Measurements from ENCODE around the gene GRAMD1A. TPM values are rescaled to one million over a fixed set of nuclear protein-coding genes. Genes with fewer than 3 reads are reported as not detected.
"Not testable (repeated sequence)": the region's sequence is repeated elsewhere in the genome, so short reads cannot be mapped to it uniquely, and the experiment has no call there.

GRAMD1A gene
- total RNA-seq, 2 experiments from 2014 or later = 221 to 229 TPM

DNA sequence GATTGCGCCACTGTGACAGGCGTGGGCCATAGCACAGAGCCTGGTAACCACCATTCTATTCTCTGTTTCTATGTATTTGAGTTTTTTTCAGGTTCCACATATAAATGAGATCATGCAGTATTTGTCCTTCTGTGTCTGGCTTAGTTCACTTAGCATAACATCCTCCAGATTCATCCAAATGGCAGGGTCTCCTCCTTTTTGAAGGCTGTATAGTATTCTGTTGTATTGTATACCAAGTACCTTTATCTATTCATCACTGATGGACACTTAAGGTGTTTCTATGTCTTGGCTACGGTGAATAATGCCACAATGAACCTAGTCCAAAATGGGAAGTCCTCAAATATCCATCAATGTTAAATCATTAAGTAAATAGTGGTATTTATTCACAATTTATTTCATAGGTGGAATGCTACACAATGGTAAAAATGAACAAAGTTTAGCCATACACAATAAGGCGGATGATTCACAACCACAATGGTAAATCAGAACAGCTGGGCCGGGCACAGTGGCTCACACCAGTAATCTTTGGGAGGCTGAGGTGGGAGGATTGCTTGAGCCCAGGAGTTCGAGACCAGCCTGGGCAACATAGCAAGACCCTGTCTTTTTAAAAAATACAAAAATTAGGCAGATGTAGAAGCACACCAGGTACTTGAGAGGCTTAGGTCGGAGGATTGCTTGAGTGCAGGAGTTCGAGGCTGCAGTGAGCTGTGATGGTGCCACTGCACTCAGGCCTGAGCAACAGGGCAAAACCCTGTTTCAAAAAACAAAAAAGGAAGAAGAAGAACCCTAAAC lies 8.4 kb upstream of the GRAMD1A start:
- POLR2A ChIA-PET = interaction anchor here (0.7 to 1.3 kb wide), 4 partner anchors 15 to 40 kb away, joined by 3 to 6 read pairs (median 4); no protein-coding TSS in a partner anchor
- H3K4me3 Mint-ChIP-seq = no peak overlapping the region

DNA sequence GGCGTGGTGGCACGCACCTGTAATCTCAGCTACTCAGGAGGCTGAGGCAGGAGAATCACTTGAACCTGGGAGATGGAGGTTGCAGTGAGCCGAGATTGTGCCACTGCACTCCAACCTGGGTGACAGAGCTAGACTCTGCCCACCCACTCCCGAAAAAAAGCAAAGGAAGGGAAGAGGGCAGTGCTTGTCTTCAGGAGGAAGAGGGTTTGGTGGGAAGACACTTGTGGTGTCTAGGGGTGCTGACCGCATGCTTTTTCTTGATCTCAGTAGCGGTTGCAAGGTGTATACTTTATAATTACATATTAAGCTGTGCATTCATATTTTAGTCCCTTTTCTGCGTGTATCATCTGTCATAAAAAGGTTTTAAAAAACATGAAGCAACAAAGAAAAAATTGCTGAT lies 7.5 kb upstream of the GRAMD1A start:
- H3K27me3 Mint-ChIP-seq; H3K27me3 ChIP-seq (ENCODE audit: control insufficient read depth in 1 of 2, insufficient read depth in 2 of 2, low read length in 2 of 2); CTCF ChIA-PET; H3K4me3 ChIP-seq (ENCODE audit: low read length); H3K36me3 ChIP-seq (ENCODE audit: insufficient read depth, low read length); H3K9me3 Mint-ChIP-seq; intact Hi-C loops (cut with DNase I, micrococcal nuclease); H3K36me3 Mint-ChIP-seq (ENCODE audit: low read depth); H3K9me3 ChIP-seq (ENCODE audit: control insufficient read depth in 1 of 2, insufficient read depth in 1 of 2, low read length in 2 of 2); ATAC-seq (ENCODE audit: poor library complexity); H3K27ac ChIP-seq (ENCODE audit: low read depth in 1 of 2, low read length in 2 of 2): not testable (repeated sequence)
- H3K4me1 ChIP-seq (ENCODE audit: insufficient read depth, low read length) = peaks cover 37% of the 10 kb centered on the region
- POLR2A ChIA-PET = interaction anchor here (0.7 to 0.8 kb wide), 3 partner anchors 9 to 22 kb away, joined by 3 to 6 read pairs (median 6); no protein-coding TSS in a partner anchor
- H3K4me3 Mint-ChIP-seq = peak overlapping the region; percentile 74
- peak in 3 of 14 experiments; percentile 39 to 46 (median 46) for DNase-seq
- H3K4me1 Mint-ChIP-seq (ENCODE audit: low read depth) = peaks cover 60% of the 10 kb centered on the region
- H3K27ac Mint-ChIP-seq = peak overlapping the region; percentile 63

More for the DNA sequence above, 8.4 kb upstream of the GRAMD1A start:
- TF ChIP-seq CTCF (IDR thresholded peaks at IDR 0.05) = no peak
- Mint-ChIP-seq H3K36me3 (ENCODE audit: low read depth) (no peaks in the 10 kb centered on the region), H3K4me1 (ENCODE audit: low read depth) (peaks cover 52% of the 10 kb centered on the region), H3K27me3 (no peaks in the 10 kb centered on the region), H3K9me3 (no peaks in the 10 kb centered on the region), H3K27ac (peak overlapping the region; percentile 63)
- peaks cover 0 to 7% of the 10 kb centered on the region in 2 experiments for H3K9me3 ChIP-seq (ENCODE audit: control insufficient read depth in 1 of 2, insufficient read depth in 1 of 2, low read length in 2 of 2)
- CTCF ChIA-PET = no interaction called here
- no peak overlapping the region for H3K27ac ChIP-seq (ENCODE audit: low read depth in 1 of 2, low read length in 2 of 2)
- ATAC-seq (ENCODE audit: poor library complexity) (no peak), DNase-seq (no peak)
- intact Hi-C loops (cut with DNase I, micrococcal nuclease) = no loop called here
- no peak overlapping the region for H3K4me3 ChIP-seq (ENCODE audit: low read length)
- no peaks in the 10 kb centered on the region for H3K27me3 ChIP-seq (ENCODE audit: control insufficient read depth in 1 of 2, insufficient read depth in 2 of 2, low read length in 2 of 2)
- H3K4me1 ChIP-seq (ENCODE audit: insufficient read depth, low read length) = peaks cover 29% of the 10 kb centered on the region
- H3K36me3 ChIP-seq (ENCODE audit: insufficient read depth, low read length) = no peaks in the 10 kb centered on the region

DNA sequence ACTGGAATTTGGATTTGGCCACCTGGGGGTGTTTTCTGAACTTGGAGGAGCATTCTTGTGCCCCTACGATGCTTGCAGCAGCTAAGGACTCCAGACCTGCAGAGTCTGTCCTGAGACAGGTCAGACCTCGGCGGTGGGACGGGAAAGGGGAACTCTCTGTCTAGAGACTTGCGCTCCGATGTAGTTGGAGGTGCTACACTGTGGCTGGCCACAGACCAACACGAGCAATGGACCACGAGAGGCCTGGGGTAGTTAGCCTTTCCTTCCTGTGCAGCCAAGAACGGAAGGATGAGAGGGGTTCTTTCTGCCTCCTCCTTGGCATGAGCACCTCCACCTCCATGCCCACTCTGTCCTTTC lies 5.9 kb upstream of the GRAMD1A start:
- Histone ChIP-seq H3K27ac (ENCODE audit: low read depth in 1 of 2, low read length in 2 of 2) (no peak overlapping the region), H3K4me1 (ENCODE audit: insufficient read depth, low read length) (peaks cover 54% of the 10 kb centered on the region), H3K4me3 (ENCODE audit: low read length) (no peak overlapping the region), H3K36me3 (ENCODE audit: insufficient read depth, low read length) (no peaks in the 10 kb centered on the region), H3K9me3 (ENCODE audit: control insufficient read depth in 1 of 2, insufficient read depth in 1 of 2, low read length in 2 of 2) (peaks cover 0 to 7% of the 10 kb centered on the region in 2 experiments), H3K27me3 (ENCODE audit: control insufficient read depth in 1 of 2, insufficient read depth in 2 of 2, low read length in 2 of 2) (no peaks in the 10 kb centered on the region)
- no peak for DNase-seq
- H3K27ac Mint-ChIP-seq = peak overlapping the region; percentile 98
- ATAC-seq (ENCODE audit: poor library complexity) = no peak
- no peaks in the 10 kb centered on the region for H3K9me3 Mint-ChIP-seq
- H3K4me1 Mint-ChIP-seq (ENCODE audit: low read depth) = peaks cover 74% of the 10 kb centered on the region
- no peak for TF ChIP-seq CTCF (IDR thresholded peaks at IDR 0.05)
- ChIA-PET POLR2A (interaction anchor here (10.3 kb wide), 1 partner anchor 17 kb away, joined by 205 read pairs; no protein-coding TSS in a partner anchor), CTCF (interaction anchor here (0.9 kb wide), 1 partner anchor 50 kb away, joined by 3 read pairs; no protein-coding TSS in a partner anchor)
- intact Hi-C loops (cut with DNase I, micrococcal nuclease) = no loop called here
- H3K36me3 Mint-ChIP-seq (ENCODE audit: low read depth) = peaks cover 6% of the 10 kb centered on the region
- H3K4me3 Mint-ChIP-seq = no peak overlapping the region
- no peaks in the 10 kb centered on the region for H3K27me3 Mint-ChIP-seq

Measured in CD4-positive, alpha-beta T cell (primary cell).